ENCODE data around the gene ZWILCH. TPM values are rescaled to one million over a fixed set of nuclear protein-coding genes. Genes with fewer than 3 reads are reported as not detected.
"Not testable (repeated sequence)": the region's sequence is repeated elsewhere in the genome, so short reads cannot be mapped to it uniquely, and the experiment has no call there.

The ZWILCH gene
- total RNA-seq, 2 donors from 2014 or later = 28.1 to 40.9 TPM

DNA sequence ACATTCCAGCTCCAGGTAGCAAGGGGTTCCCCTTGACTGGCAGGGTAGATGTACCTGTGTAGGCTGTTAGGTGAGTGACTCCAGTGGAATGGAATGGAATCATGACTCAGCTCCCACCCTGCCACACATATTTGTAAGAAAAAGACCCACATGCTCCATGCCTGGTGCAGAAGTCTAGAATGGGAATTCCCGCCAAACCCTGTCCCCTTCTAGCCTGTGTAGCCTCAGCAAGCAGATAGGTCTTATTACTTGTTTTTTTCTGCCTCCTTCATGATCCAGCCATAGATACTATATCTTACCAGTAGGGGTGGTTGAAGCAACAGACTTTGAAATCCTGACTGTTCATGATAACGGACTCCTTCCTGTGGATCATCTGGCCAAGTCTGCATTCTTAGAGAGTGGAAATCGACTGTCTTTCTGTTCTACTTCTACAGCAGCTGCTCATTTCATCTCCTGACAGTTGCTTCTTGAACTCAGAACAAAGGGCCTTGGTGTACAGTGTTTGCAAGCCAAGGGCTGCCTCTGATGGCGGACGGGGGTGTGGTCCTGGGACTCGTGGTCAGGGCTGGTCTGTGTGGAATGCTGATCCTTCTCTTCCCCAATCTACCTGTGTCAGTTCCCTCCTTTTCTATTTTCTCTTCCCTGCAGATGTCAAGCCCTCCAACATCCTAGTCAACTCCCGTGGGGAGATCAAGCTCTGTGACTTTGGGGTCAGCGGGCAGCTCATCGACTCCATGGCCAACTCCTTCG is 23.8 kb upstream of the ZWILCH start:
- Mint-ChIP-seq H3K27ac (peak overlapping the region; percentile 31 to 68), H3K9me3 (no peaks in the 10 kb centered on the region), H3K36me3 (peaks cover 0 to 21% of the 10 kb centered on the region in 2 donors)
- no peak for DNase-seq (ENCODE audit: low spot score in 2 of 2)
- no peak for ATAC-seq

DNA sequence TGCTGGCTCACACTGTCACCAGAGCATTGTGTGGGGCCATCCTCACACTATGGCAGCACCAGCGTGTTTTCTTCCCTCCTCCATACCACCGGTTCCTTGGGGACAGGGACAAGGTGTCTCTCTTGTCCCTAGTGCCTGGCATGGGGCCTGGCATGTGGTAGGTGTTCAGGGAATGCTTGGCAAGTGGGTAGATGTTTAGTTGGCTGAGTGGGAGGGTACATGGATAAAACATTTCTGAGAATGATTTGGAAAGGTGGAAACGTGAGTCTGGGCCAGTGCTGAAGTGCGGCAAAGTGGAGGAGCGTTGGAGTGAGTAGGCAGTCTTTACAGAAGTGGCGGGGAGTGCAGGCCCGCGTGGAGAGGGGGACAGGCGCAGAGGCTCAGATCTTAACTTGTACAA is 22.6 kb upstream of the ZWILCH start:
- peak overlapping the region; percentile 2 to 5 for H3K27ac Mint-ChIP-seq
- no peak for ATAC-seq

DNA sequence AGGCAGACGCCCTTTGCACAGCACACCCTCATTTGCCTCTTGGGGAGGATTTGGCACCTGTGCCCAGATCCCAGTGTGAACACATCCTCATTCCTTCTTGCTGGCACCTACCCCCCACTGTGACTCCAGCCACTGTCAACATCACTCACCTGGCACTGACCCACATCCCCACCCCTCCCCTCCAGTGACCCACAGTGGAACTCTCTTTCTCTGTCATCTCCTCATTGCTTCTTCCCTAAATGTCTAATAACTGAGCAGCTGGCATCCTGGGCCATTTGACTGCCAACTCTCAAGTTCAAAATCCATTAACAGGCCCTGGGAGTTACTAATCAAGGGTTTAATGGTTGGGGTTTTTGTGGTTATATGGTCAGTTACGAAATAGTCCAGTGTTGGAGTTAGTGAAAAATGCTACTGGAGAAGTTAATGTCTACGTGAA is 22.0 kb upstream of the ZWILCH start:
- H3K36me3 Mint-ChIP-seq = peaks cover 2 to 21% of the 10 kb centered on the region in 2 donors
- ATAC-seq (no peak), DNase-seq (ENCODE audit: low spot score in 2 of 2) (no peak)

More for the DNA sequence above, 22.6 kb upstream of the ZWILCH start:
- Mint-ChIP-seq H3K36me3 (peaks cover 0 to 21% of the 10 kb centered on the region in 2 donors), H3K9me3 (no peaks in the 10 kb centered on the region)
- no peak for DNase-seq (ENCODE audit: low spot score in 2 of 2)

DNA sequence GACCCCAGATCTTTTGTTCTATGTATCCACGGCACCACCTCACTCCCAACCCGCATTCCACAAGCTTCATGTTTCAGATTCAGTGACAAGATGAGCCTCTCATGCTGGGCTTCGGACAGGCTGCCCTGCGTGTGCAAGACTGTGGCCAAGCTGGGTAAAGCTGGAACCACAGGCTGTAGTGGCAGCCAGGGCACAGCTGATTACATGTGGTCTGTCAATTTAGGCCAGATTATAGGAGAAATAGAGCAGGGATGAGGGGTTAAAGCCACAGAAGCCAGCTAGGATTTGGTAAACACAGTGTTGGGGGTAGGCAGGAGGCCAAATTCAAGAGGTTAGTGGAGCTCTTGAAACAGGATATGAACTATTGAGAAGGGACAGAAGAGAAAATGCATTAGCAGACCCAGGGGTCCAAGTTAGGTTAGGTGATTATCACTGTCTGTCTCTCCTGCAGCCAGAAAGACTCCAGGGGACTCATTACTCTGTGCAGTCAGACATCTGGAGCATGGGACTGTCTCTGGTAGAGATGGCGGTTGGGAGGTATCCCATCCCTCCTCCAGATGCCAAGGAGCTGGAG is 20.5 kb upstream of the ZWILCH start:
- no peak for ATAC-seq
- no peak for DNase-seq (ENCODE audit: low spot score in 2 of 2)
- H3K27ac Mint-ChIP-seq = peak overlapping the region; percentile 46 to 49
- peaks cover 4 to 17% of the 10 kb centered on the region in 2 donors for H3K36me3 Mint-ChIP-seq
- no peaks in the 10 kb centered on the region for H3K9me3 Mint-ChIP-seq

More for the DNA sequence above, 22.0 kb upstream of the ZWILCH start:
- Mint-ChIP-seq H3K27ac (peak overlapping the region in 1 of 2 donors; percentile 29), H3K9me3 (no peaks in the 10 kb centered on the region)

DNA sequence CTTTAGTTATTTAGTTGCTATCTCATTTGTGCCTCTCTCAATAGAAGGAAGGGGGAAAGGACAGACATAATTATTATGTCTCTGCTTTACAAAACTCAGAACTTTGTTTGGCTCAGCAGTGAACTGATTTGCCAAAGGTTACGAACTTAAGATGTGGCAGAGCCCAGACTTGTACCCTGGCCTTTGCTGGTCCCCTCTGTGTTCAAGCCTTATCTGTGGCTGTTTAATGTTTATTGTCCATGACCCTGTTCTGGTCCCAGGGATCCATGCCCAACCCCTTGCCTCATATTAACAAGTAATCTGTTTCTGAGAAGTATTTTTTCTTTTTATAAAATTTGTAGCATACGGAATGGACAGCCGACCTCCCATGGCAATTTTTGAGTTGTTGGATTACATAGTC is 18.2 kb upstream of the ZWILCH start:
- DNase-seq (ENCODE audit: low spot score in 2 of 2) = no peak
- no peak for ATAC-seq
- H3K27ac Mint-ChIP-seq = peak overlapping the region; percentile 29 to 53
- peaks cover 4 to 5% of the 10 kb centered on the region in 2 donors for H3K36me3 Mint-ChIP-seq
- H3K9me3 Mint-ChIP-seq = no peaks in the 10 kb centered on the region

DNA sequence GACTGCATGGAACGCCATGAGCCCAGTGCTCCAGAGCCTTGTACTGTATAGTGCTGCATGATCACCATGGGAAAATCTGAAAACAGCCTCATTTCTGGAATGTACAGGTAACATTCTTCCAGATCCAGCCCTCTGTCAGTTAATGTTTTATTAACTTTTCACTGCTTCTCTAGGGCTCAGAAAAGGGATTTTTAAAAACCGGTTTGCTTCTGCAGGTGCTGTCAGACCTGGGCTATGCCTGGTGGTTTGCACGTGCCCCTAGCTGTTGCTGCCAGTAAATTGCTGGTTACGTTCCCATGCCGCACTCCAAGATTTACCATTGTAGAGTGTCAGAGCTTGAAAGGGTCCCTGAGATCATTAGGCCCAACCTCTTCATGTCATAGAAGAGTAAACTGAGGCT is 16.6 kb upstream of the ZWILCH start:
- Mint-ChIP-seq H3K27ac (peak overlapping the region in 1 of 2 donors; percentile 81), H3K9me3 (no peaks in the 10 kb centered on the region), H3K36me3 (peaks cover 0 to 4% of the 10 kb centered on the region in 2 donors)
- DNase-seq (ENCODE audit: low spot score in 2 of 2) = no peak
- no peak for ATAC-seq

DNA sequence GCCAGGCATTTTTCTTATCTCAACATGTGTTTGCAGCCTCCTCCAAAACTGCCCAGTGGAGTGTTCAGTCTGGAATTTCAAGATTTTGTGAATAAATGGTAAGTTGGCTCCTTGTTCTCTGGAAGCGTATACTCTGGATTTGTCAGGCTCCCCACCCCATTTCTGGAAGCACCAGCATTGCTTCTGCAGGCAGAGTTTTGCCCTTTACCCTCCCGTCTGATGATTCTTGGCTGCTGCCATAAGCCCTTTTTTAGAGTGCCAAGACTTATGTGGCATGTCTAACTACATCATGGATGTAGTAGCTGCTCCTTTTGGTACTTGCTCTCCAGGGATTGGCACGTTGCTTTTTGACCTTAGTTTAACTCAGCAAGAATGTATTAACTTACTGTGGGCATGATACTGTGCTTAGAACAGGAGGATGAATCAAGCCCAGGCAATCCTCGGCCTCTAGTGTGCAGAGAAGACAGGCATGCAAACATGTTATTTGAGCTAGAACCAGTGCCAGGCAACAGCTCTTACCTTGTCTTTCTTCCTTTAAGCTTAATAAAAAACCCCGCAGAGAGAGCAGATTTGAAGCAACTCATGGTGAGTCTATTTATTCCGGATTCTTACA is 15.8 kb upstream of the ZWILCH start:
- Mint-ChIP-seq H3K36me3 (peaks cover 0 to 7% of the 10 kb centered on the region in 2 donors), H3K27ac (peak overlapping the region; percentile 44 to 46), H3K9me3 (no peaks in the 10 kb centered on the region)
- ATAC-seq (no peak), DNase-seq (ENCODE audit: low spot score in 2 of 2) (no peak)

DNA sequence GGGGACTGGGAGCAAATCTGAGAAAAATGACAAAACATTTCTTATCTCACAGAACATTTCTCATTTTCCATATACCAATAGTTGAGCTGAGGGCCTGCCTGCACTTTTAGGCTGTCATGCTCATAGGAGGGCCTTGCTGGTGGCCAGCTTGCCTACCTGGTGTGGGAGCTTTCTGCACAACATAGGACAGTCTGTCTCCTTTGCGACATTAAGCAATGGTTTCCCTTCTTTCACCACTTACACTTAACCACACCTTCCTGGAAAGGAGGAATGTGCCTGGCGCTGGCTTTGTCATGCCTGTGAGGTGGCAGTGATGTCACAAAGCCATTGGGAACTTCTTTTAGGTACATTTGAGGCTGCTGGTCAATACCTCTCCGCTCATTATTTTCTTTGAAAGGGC is 13.3 kb upstream of the ZWILCH start:
- ATAC-seq = no peak
- no peak for DNase-seq (ENCODE audit: low spot score in 2 of 2)
- no peaks in the 10 kb centered on the region for H3K9me3 Mint-ChIP-seq
- H3K27ac Mint-ChIP-seq = no peak overlapping the region
- H3K36me3 Mint-ChIP-seq = peaks cover 1 to 18% of the 10 kb centered on the region in 2 donors

DNA sequence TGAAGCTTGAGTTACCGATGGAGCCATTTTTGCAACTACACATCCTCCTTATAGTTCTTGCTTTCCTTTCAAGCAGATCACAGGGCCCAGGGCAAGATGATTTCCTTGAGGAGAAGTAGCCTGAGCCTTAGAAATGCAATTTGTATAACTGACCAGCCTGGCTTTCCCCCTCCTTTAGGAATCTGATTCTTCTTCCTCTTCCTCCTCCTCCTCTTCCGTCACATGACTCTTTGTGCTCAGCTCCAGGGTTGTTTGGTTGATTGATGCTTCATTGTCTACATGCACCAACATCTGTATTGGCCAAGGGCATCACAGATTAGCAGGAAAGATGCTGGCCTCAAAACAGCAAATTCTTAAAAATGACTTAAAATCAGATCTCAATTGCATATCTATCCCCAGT is 10.9 kb upstream of the ZWILCH start:
- Mint-ChIP-seq H3K9me3 (no peaks in the 10 kb centered on the region), H3K27ac (peak overlapping the region; percentile 0 to 83), H3K36me3 (peaks cover 11 to 20% of the 10 kb centered on the region in 2 donors)
- DNase-seq (ENCODE audit: low spot score in 2 of 2) (no peak), ATAC-seq (no peak)

DNA sequence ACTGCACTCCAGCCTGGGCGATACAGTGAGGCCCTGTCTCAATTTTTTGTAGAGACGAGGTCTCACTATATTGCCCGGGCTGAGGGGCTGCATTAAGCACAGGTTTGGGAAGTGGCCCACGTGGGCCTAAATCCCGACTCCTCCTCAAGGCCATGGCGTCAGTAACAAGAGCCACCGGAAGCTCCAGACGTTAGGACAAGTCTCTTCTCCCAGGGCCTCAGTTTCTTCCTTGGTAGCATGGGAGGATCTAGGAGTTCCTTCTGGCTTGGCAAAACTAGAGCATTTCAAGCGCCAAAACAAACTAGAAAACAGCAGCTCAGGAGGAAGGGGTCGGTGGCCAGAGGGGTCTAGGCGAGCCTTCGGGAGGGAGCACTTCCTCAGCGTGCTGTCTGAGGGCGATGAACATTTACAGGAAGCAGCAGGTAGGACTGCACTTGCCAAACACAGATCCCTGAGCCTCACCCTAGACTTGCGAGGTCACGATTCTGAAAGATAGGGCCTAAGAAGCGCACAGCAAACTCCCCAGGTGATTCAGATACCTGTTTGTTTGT is 8.1 kb upstream of the ZWILCH start:
- ATAC-seq (peak; percentile 34 to 37), DNase-seq (ENCODE audit: low spot score in 2 of 2) (no peak)
- peaks cover 29 to 32% of the 10 kb centered on the region in 2 donors for H3K36me3 Mint-ChIP-seq
- H3K27ac Mint-ChIP-seq = peak overlapping the region; percentile 97 to 98
- H3K9me3 Mint-ChIP-seq = no peaks in the 10 kb centered on the region

DNA sequence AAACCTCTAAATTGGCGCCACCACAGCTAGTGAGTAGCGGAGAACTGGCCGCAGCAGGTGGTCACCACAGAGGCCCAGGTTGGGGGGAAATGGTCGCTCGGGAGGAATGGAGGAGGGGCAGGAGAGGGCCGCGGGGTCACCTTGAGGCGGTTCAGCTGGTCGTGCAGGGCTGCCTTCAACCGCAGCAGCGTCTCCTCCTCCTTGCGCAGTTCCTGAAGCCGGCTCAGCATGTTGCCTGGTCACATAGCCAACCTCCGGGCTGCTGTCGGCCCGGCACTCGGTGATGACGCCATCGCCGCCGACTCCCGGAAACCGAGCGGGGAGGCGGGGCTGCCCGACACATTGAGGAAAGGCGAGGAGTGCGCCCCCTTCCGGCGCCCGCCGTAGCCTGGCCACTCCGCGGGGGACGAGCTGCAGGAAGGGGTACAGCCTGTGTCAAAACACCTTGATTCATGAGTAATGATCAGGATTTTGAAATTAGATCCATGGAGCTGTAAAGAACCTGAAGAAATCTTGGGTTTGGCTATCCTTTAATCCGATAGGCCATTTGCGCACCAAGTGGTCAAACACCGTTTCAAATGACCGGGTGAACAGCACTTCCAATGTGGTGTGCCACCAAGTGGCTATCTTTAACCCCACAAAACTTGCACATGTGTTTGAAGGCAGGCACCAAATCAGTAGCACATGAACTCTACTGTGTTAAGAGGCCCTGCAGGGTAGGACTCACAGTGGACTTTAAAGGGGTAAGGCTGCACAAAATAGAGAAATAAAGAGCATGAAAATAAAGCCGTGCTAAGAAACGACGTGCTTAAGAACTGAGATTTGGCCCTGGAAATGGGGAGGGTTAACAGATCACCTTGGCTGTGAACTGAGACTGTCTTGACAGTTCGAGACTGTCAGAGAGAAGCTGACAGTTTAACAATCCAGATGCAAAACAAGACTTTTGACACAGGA is 7.3 kb upstream of the ZWILCH start, which contains the start of gene SNAPC5:
TSS of gene SNAPC5 (minus strand) at position 261 of the 954 bp plus-strand sequence. CDS start at position 230, 31 bp downstream.
- no peaks in the 10 kb centered on the region for H3K9me3 Mint-ChIP-seq
- peak within 1 kb of the TSS; percentile 97 to 98 for H3K27ac Mint-ChIP-seq
- DNase-seq (ENCODE audit: low spot score in 2 of 2) = peak; percentile 95 to 100
- H3K36me3 Mint-ChIP-seq = peaks cover 32 to 39% of the 10 kb centered on the region in 2 donors
- peak; percentile 81 to 93 for ATAC-seq

DNA sequence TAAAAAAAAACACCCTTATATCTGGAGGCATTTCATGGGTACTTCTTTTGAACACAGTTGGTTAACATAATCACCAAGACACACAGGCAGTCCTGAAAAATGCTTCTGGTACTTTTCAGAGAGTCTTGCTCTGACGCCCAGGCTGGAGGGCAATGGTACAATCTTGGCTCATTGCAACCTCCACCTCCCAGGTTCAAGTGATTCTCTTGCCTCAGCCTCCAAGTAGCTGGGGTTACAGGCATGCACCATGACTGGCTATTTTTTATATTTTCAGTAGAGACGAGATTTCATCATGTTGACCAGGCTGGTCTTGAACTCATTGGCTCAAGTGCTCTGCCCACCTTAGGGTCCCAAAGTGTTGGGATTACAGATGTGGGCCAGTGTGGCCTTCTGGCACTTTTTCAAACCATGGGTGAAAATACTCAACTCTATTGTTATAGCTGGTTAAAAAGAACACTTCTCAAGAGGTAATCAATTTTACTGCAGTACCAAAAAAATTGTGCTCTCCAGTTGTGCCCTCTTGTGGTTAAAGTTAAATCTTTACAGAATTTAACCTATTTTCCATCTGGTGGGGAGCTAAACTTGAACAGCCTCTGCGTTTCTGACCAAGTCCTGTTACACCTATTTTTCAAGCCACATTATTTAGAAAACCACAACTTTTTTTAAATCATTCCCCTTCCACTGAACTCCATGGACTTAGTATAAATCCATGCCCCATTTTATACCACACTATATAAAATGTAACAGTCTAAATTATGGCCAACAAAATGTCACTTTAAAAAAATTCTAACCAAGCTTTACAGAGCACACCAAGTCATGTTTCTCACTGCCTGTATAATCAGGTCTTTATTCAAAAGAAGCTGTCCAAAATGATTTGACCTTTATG is 6.4 kb upstream of the ZWILCH start:
- DNase-seq (ENCODE audit: low spot score in 2 of 2) (no peak), ATAC-seq (no peak)
- peaks cover 42 to 49% of the 10 kb centered on the region in 2 donors for H3K36me3 Mint-ChIP-seq
- no peaks in the 10 kb centered on the region for H3K9me3 Mint-ChIP-seq
- peak overlapping the region; percentile 97 to 98 for H3K27ac Mint-ChIP-seq

DNA sequence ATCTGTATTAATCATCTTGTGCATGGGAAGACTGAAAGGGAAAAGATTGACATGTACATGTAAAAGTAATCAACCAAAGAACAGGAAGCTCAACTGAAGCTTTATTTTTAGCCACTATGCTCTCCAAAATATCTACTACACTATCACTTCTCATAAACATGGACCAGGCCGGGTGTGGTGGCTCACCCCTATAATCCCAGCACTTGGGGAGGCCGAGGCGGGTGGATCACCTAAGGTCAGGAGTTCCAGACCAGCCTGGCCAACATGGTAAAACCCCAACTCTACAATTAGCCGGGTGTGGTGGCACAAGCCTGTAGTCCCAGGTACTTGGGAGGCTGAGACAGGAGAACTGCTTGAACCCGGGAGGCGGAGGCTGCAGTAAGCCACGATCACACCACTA is 4.8 kb upstream of the ZWILCH start:
- Mint-ChIP-seq H3K36me3 (peaks cover 47 to 64% of the 10 kb centered on the region in 2 donors), H3K27ac (peak overlapping the region in 1 of 2 donors; percentile 97)
- ATAC-seq; DNase-seq (ENCODE audit: low spot score in 2 of 2); H3K9me3 Mint-ChIP-seq: not testable (repeated sequence)

DNA sequence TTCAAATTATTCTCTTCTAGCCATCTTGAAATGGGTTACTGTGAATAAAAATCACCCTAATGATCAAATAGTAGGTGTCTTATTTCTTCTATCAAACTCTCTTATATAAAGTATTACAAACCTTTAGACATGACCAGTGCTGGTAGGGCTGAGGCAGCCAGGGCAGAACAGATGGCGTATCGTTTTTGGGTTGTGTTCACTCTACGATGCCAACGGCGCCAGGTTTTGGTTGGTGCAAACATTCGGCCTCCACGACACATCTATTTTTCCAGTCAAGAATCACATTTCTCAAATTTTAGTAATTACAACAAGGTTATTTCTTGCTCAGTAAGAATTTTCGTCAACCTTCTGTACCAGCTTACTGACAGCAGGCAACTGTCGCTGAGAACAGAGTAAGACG is 2.6 kb upstream of the ZWILCH start:
- no peaks in the 10 kb centered on the region for H3K9me3 Mint-ChIP-seq
- DNase-seq (ENCODE audit: low spot score in 2 of 2) (no peak), ATAC-seq (no peak)
- peaks cover 40 to 58% of the 10 kb centered on the region in 2 donors for H3K36me3 Mint-ChIP-seq
- peak overlapping the region; percentile 93 to 95 for H3K27ac Mint-ChIP-seq

DNA sequence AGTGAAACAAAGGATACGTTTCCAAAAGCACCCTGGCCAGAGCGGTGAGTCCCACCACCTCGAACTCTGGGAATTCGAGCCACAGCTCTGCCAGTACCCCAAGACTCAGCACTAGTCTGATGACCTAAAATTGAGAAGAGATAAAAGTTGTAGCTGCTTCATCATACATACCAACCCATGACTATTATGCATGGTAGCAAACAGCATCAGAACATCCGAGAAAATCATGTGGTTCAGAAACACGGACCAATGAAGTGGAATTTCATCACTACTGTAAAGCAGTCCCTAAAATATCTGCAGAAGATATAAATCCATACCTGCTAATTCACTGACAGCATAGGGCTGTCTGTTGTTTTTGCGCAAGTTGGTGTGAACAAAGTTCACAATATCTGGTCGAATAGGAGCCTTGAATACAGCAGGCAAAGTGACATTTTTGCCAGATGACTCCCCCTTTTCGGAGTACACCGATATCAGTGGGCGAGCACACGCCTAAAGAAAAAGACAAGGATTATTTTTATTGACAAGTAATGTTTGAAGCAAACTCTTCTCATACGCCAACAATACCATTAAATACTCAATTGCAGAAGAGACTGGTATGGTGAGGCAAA is 2.0 kb upstream of the ZWILCH start:
- H3K36me3 Mint-ChIP-seq = peaks cover 40 to 58% of the 10 kb centered on the region in 2 donors
- DNase-seq (ENCODE audit: low spot score in 2 of 2); H3K9me3 Mint-ChIP-seq; ATAC-seq: not testable (repeated sequence)
- H3K27ac Mint-ChIP-seq = peak overlapping the region; percentile 95 to 100
